ENCODE data around the gene TRIP11.
"Not testable (repeated sequence)": the region's sequence is repeated elsewhere in the genome, so short reads cannot be mapped to it uniquely, and the experiment has no call there.

Gene TRIP11

DNA sequence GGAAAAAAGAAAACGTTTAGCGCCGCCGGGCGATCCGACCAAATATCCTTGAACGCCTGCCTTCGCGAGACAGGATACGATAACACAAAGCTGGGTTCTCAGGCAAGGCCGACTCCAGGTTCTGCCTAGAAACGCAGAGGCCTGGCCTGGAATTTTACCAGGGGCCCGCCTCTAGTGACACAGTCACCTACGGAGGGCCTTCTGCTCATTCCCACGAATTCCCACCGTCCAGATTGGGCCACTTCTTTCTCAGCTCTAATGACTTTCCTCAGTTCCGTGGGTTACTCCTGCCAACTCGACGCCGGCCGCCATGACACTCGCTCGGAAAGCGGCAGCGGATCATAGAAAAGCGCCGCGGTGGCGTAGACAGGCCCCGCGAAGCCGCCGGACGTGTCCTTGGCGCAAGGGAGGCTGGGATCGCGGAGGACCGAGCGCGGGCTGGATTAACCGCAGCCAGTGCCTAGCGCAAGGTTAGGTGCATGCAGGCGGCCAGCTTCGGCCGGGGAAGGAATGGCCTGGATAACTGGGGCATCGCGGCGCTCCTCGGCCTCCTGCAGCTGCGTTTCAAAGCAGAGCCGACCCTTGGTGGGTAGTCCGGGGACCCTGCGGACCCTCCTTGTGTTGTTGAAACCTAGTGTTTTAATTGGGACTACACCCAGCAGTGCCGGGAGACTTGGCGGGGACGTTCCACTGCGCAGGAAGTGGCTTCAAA is at the start of gene TRIP11:
TRIP11 (minus strand) TSS at position 341 of the 712 bp plus-strand sequence. CDS start 374 bp downstream, outside the sequence.
- peak; percentile 95 for DNase-seq

DNA sequence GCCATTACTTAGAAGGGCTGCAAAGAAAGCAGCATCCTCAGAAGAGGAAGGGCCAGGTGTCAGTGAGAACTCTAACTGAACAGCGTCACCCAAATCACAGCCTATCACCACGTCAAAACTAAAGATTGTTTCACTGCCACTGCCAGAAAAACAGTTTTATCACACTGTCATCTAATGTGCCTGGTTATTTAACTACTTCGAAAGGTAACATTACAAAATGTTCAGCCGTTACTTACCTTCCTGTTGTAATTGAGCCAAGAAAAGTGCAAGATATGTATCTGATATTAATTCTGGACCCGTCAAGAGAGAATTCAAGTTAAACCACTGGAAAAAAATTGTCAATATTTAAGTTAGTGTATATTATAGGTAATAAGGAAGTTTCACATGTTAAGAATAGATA is 48.6 kb upstream of the TRIP11 start:
- DNase-seq: no peak

GRCh38 chr14:92074555-92074954 is 34.7 kb upstream of the TRIP11 start:
- no peak for DNase-seq

DNA sequence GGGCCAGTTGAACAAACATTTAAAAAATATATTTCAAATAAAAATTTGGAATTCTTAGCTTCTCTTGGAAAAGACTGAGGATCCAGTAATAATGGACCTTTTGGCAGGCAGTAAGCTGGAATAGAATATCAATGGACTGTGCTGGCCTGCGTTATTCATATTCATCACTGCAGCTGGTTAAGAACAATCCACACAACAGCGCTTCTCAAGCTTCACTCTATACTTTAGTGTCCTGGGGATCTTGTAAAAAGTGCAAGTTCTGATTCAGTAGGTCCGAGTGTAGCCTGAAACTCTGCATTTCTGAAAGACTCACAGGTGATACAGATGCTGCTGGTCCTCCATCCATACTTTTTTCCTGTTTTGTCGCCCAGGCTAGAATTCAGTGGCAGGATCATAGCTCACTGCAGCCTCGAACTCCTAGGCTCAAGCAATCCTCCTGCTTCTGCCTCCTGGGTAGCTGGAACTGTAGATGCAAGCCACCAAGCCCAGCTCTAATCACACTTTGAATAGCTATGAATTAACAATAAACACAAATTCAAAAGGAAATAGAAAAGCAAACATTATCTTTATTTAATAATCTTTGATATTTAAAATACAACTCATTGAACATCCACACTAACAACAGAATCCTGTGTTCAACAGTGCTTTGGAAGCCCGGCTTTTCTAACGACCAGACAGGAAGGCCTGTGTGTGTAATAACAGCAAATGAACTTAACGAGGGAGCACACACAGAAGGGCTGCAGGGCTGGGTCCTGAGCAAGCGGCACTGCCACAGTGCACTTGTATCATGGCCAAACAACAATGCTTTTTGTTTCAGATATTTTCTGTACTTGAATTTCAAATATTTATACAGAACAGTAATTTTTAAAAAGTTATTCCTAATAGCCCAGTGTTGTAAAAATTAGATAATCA is 18.4 kb upstream of the TRIP11 start:
- DNase-seq: no peak

DNA sequence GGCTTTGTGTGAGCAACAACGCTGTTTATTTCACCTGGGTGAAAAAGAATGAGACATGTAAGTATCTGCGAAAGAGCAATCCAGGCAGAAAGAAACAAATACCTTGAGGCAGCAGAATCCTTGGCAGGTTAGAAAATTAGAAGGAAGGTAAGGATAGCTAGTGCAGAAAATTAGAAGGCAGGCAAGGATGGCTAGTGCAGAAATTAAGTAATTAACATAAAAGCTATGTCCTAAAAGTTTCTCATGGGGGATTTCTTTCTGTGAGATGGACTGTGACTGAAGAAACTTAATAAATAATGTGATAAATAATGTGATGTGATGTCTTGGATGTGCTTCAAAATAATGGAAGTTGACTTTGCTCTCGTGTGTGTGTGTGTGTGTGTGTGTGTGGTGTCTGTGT is 9.9 kb upstream of the TRIP11 start:
- no peak for DNase-seq

- not testable (repeated sequence) for DNase-seq
These were observed 9.4 kb upstream of the TRIP11 start for GRCh38 chr14:92049221-92049620.

- DNase-seq: not testable (repeated sequence)
These were observed 6.0 kb upstream of the TRIP11 start for GRCh38 chr14:92045904-92046303.

GRCh38 chr14:92041766-92042165 is 1.9 kb upstream of the TRIP11 start:
- DNase-seq: not testable (repeated sequence)

GRCh38 chr14:92041203-92041602 is 1.3 kb upstream of the TRIP11 start:
- no peak for DNase-seq

- DNase-seq: peak; percentile 13
These were observed 682 bp upstream of the TRIP11 start for GRCh38 chr14:92040431-92041051.

- DNase-seq: no peak
These were observed 668 bp downstream of the TRIP11 start for GRCh38 chr14:92039063-92039718.

GRCh38 chr14:92037989-92038388 is 1.9 kb downstream of the TRIP11 start:
- no peak for DNase-seq

- DNase-seq: no peak
These were observed 4.0 kb downstream of the TRIP11 start for GRCh38 chr14:92035890-92036289.

GRCh38 chr14:92033906-92034687 is 5.8 kb downstream of the TRIP11 start:
- DNase-seq: no peak

DNA sequence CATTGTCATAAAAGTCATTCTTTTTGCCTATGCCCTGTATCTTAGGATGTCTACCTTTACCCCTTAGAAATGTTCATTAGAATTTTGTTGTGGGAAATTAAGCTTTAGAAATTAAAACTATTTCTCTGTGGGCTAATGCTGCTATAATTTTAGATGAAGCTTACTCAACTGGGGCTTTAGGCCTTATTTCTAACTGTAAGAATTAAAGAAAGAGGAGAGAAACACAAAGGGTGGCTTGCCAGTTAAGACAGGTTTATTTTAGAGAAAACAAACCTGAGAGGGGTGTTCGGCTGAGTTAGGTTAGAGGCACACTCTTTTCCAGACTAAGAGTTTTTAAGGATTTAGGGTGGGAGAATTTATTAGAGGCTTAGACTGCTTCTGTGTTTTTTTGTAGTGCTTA is 6.4 kb downstream of the TRIP11 start:
- no peak for DNase-seq

DNA sequence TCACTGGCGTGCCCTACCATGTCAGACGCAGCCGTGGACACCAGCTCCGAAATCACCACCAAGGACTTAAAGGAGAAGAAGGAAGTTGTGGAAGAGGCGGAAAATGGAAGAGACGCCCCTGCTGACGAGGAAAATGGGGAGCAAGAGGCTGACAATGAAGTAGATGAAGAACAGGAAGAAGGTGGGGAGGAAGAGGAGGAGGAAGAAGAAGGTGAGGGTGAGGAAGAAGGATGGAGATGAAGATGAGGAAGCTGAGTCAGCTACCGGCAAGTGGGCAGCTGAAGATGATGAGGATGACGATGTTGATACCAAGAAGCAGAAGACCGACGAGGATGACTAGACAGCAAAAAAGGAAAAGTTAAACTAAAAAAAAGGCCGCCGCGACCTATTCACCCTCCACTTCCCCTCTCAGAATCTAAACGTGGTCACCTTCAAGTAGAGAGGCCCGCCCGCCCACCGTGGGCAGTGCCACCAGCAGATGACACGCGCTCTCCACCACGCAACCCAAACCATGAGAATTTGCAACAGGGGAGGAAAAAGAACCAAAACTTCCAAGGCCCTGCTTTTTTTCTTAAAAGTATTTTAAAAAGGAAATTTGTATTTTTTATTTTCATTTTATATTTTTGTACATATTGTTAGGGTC is 13.2 kb downstream of the TRIP11 start:
- no peak for DNase-seq

GRCh38 chr14:92022036-92022435 is 17.8 kb downstream of the TRIP11 start:
- DNase-seq: no peak

GRCh38 chr14:92021523-92021922 is 18.3 kb downstream of the TRIP11 start:
- no peak for DNase-seq

GRCh38 chr14:92014040-92014439 is 25.8 kb downstream of the TRIP11 start:
- no peak for DNase-seq

DNA sequence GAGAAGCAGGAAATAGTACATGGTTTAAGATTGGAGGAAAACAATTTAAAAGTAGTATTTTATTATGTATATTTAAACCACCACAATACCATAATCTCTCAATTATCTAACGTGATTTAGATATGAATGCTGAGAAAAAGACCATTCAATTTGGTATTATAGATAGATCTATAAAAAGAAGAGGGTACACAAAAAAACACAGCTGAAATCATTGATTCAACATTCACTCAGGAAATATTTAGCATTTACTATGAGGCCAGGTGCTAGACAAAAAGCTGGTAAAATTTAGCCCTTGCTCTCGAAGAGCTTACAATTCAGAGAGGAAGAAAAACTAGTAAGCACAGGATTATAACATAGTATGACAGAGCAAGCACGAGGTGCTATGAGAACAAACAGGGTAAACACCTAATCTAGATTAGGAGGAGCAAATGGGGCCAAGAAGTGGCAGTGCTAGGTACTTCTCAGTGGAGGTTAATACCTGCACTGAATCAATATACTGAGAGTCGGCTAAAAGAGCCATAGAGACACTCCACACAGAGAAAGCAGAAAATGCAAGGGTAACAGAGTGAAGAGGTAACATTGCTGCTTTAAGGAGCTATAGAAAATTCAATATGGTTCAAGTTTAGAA is 27.6 kb downstream of the TRIP11 start:
- no peak for DNase-seq

DNA sequence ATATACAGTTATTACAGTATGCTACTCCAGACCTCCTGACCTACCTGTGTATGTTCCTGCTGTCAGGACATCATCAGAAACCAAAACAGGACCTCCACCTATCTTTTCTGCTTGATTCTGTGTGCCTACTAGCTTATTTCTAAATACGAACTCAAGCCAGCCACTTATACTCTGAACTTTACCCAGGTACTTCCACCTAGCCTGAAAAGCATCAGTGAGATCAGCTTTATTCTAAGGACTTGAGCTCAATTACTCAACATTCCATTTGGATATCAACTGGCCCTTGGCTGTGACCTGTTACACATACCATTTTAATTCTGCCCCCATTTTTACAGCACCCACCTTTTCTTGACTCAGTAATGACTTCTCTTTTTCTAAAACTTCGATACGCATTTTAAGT is 29.2 kb downstream of the TRIP11 start:
- DNase-seq: no peak

Measured in CD4-positive, alpha-beta T cell treated with Interleukin-17A for 4 hours (primary cell).